NT2/D1 (cell line): Measurements from ENCODE around the gene TGFBR1.

Source experiments
- SUZ12 ChIP-seq: IDR thresholded peaks from 2 replicates; pipeline ENCODE4 v1.6.1; 2011; ENCODE audit not compliant: insufficient read length, insufficient read depth; ENCODE audit errors: extremely low read depth
- ZNF274 ChIP-seq: IDR thresholded peaks from 2 replicates; pipeline ENCODE4 v1.6.1; 2011; ENCODE audit warnings: mild to moderate bottlenecking, low read depth, low read length

DNA sequence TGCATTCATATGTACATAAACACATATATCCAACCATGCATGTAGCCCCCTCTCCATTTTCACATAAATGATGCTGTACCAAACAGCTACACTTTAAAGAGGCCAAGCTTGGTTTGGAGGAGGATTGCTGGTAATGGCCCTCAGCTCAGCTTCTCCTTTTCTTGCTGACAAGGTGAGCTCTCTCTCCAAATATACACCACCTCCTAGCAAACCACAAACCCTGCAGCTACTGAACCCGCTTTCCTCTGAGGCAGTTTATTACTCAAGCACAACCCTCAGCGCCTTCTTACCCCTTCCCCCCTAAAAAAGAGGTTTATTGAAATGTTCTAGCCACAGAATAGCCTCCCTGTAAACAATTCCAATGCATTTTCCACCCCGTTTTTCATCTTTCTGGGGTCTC lies 62.8 kb downstream of the TGFBR1 start:
- TF ChIP-seq SUZ12 (no peak), ZNF274 (no peak)
